ENCODE results near the gene CSTPP1.
"Not testable (repeated sequence)": the region's sequence is repeated elsewhere in the genome, so short reads cannot be mapped to it uniquely, and the experiment has no call there.

The CSTPP1 gene

DNA sequence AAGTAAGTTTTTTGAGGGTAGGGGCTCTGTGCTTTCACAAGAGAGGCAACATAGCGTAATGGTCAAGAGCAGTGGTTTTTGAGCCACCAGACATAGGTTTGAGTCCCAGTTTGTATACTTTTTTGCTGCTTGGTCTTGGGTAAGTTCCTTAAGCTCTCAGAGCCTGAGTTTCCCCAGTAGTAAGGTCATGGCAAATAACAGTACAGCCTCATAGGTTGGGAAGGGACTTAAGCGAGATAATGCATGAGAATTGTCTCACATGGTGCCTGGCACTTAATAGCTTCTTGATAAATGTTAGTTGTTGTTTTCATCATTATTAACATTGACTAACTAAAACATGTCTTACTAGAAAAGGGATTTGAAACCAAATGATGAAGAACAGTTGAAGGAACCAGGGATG is 157.0 kb downstream of the CSTPP1 start:
- no peak for DNase-seq (ENCODE audit: low spot score)
- TF ChIP-seq, protein P1, sequence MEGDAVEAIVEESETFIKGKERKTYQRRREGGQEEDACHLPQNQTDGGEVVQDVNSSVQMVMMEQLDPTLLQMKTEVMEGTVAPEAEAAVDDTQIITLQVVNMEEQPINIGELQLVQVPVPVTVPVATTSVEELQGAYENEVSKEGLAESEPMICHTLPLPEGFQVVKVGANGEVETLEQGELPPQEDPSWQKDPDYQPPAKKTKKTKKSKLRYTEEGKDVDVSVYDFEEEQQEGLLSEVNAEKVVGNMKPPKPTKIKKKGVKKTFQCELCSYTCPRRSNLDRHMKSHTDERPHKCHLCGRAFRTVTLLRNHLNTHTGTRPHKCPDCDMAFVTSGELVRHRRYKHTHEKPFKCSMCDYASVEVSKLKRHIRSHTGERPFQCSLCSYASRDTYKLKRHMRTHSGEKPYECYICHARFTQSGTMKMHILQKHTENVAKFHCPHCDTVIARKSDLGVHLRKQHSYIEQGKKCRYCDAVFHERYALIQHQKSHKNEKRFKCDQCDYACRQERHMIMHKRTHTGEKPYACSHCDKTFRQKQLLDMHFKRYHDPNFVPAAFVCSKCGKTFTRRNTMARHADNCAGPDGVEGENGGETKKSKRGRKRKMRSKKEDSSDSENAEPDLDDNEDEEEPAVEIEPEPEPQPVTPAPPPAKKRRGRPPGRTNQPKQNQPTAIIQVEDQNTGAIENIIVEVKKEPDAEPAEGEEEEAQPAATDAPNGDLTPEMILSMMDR (IDR thresholded peaks at IDR 0.05; ENCODE audit: extremely low read depth, missing control alignments): no peak

DNA sequence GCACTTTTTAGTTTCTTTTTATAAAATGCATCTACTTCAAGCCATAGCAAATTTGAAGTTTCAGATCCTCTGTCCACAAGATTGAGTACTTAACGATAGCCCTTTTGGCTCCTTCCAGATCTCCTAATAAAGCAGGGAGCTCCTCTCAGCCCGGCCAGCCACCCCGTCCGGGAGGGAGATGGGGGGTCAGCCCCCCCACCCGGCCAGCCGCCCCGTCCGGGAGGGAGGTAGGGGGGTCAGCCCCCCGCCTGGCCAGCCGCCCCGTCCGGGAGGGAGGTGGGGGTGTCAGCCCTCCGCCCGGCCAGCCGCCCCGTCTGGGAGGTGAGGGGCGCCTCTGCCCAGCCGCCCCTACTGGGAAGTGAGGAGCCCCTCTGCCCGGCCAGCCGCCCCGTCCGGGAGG is 160.3 kb downstream of the CSTPP1 start:
- DNase-seq (ENCODE audit: low spot score): not testable (repeated sequence)

DNA sequence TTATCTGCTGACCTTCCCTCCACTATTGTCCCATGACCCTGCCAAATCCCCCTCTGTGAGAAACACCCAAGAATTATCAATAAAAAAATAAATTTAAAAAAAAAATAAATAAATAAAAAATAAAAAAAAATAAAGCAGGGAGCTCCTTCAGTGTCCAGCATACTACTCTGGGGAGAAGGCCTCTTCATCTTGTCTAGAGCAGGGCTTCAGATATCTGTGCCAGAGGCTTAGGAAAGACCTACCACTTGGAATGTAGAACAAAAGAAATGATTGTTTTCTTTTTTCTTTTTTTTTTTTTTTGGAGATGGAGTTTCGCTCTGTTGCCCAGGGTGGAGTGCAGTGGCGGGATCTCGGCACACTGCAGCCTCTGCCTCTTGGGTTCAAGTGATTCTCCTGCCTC is 161.7 kb downstream of the CSTPP1 start:
- not testable (repeated sequence) for DNase-seq (ENCODE audit: low spot score)

DNA sequence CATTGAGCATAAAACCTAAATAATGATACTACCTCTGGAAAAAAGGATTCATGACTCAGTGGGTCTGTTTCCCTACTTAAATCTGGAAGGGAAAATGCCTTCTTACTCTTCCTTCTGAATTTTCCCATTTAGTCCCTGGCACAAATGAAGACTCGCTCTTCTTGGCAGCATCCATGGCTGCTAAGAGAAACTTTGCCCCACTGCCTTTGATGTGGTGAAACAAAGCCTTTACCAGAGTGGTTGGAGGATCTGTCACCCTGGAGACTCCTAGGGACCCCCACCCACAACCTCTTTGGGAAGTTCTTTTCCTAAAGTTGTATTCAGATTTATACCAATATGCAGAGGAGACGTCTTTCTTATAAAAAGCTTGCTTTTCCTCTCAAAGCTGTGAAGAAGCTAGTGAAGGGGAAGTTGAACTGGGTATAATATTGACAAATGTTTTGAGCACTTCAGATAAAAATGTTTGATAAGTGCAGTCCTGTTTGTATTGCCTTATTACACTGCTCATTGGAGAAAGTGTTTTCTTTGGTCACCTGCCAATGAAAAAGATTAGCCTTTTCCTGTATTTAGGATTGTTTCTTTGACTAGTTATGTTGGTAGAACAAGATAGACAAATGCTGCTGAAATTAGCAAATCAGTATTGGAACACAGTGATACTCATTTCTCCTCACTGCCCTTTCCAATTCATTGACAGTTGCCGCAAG is 162.8 kb downstream of the CSTPP1 start:
- TF ChIP-seq, protein P1 (IDR thresholded peaks at IDR 0.05; ENCODE audit: extremely low read depth, missing control alignments): no peak
- no peak for DNase-seq (ENCODE audit: low spot score)

DNA sequence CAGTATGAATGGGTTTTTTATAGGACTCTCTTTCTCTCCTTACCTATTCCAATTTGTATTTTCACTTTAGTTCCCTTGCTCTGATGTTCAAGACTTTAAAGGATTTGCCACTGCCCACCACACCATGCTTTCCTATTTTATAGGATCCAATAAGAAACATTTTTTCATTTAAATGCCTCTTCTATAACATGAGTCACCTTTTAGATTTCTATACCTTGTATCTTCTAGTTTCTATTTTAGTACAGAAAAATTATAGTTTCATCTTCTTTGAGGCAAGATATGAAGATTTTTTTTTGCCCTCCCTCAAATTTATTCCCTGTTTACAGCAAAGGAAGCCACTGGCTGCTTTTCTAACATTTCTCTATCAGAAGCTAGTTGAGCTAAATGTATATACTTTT is 163.4 kb downstream of the CSTPP1 start:
- TF ChIP-seq, protein P1 (IDR thresholded peaks at IDR 0.05; ENCODE audit: extremely low read depth, missing control alignments): no peak
- no peak for DNase-seq (ENCODE audit: low spot score)

DNA sequence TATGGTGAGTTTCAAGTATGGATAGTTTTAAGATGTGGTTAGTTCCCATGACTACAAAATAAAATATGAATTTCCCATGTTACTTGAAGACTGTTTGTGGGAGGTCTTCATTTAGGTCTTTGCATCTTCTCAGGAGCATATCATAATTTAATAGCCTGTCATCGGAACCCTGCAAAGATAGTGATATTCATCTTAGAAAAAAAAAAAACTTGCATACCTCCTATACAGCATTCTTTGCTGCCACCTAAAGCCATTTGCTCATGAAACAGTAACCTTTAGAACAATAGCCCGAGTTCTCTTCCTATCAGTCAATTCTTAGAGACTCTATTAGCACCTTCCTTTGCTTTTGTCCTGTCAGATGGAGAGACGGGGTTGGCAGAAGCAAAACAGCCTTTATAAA is 164.8 kb downstream of the CSTPP1 start:
- no peak for DNase-seq (ENCODE audit: low spot score)
- TF ChIP-seq, protein P1 (IDR thresholded peaks at IDR 0.05; ENCODE audit: extremely low read depth, missing control alignments): no peak

DNA sequence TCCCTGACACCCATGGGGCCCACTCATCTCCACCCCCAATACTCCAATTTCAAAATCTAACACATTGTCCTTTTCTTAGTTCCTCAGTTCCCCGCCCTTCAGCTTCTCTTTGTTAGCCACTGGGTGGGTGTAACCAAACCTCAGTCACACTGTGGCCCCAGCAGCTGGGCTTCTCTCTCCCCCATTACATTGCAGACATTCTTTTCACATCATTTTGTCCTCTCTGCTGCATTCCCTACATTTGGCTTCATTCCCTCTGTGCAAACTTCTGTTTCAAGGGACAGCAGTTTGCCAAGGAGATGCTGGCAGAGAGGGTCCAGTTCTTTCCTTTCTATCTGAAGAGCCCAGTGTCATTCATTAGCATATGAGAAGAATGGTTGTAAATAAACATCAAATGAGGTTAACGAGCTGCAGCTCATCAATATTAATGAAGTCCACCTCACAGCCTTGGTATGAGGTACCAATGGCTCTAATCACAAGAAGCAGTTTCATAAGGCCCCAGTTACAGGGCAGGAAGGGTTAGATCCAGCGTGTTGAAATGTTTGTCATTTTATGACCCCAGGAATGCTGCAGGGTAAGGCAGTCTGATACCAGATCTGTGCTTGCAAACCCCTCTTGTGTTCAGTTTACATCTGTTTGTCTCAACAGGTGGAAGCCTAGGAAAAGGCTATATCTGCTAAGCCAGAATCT is 167.8 kb downstream of the CSTPP1 start:
- TF ChIP-seq, protein P1 (IDR thresholded peaks at IDR 0.05; ENCODE audit: extremely low read depth, missing control alignments): no peak
- no peak for DNase-seq (ENCODE audit: low spot score)

DNA sequence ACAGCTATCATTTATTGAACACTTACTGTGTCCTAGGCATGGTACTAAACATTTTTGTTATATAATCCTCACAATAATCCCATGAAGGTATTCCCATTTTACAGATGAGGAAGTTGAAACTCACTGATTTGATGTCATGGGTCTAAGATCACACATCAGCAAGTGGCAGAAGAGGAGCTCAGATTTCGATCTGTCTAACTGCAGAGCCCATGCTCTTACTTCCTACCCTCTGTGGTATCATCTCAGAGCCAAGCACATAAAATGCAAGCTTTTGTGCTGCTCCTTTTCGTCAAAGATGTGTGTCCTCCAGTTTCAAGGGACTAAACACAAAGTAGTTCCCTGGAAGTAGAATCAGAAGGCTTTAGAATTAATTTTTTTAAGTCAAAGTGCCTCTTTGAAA is 169.0 kb downstream of the CSTPP1 start:
- TF ChIP-seq, protein P1 (IDR thresholded peaks at IDR 0.05; ENCODE audit: extremely low read depth, missing control alignments): no peak
- DNase-seq (ENCODE audit: low spot score): no peak
